SU-DHL-6 (cell line): ENCODE results near the gene CTDP1.

Source experiments
- H2AFZ ChIP-seq: fragments of 200-600 bp; sonication (generic); 2 replicates; pipeline ENCODE4 v1.6.1; 2014; ENCODE audit warnings: low read depth, mild to moderate bottlenecking, moderate library complexity, mixed read lengths, antibody characterized with exemption, low read length; ENCODE audit not compliant: severe bottlenecking
- H3F3A ChIP-seq: fragments of 200-600 bp; shearing (Covaris generic); 2 replicates; pipeline ENCODE4 v1.6.0; 2016; ENCODE audit warnings: antibody characterized with exemption, mild to moderate bottlenecking; ENCODE audit not compliant: insufficient read depth
- H3K27ac ChIP-seq: fragments of 200-600 bp; sonication (generic); 2 replicates; pipeline ENCODE4 v1.5.1; 2016; ENCODE audit warnings: low read depth, mild to moderate bottlenecking, low read length, moderate library complexity, mixed read lengths
- H3K27me3 ChIP-seq: fragments of 200-600 bp; sonication (generic), shearing (Covaris generic); 2 replicates; pipeline ENCODE4 v1.6.0; 2014; ENCODE audit warnings: mild to moderate bottlenecking, low read length
- H3K36me3 ChIP-seq: fragments of 200-600 bp; sonication (generic); 2 replicates; pipeline ENCODE4 v1.6.1; 2014; ENCODE audit warnings: mild to moderate bottlenecking, low read length, mixed read lengths
- H3K4me2 ChIP-seq: fragments of 300-600, 200-600 bp; shearing (Covaris generic), sonication (generic); 2 replicates; pipeline ENCODE4 v1.6.0; 2014; ENCODE audit warnings: low read length, low read depth, mild to moderate bottlenecking; ENCODE audit not compliant: poor library complexity, severe bottlenecking
- H3K4me3 ChIP-seq: fragments of 200-600 bp; sonication (generic); 2 replicates; pipeline ENCODE4 v1.5.1; 2014; ENCODE audit warnings: antibody characterized with exemption, low read length, mild to moderate bottlenecking, mixed read lengths; ENCODE audit not compliant: insufficient read depth, poor library complexity, severe bottlenecking
- H3K79me2 ChIP-seq: fragments of 200-600 bp; sonication (generic); 2 replicates; pipeline ENCODE4 v1.6.1; 2014; ENCODE audit warnings: mild to moderate bottlenecking, low read length, moderate library complexity; ENCODE audit not compliant: insufficient read depth
- H3K9ac ChIP-seq: fragments of 200-600 bp; sonication (generic); 2 replicates; pipeline ENCODE4 v1.7.0; 2014; ENCODE audit warnings: mild to moderate bottlenecking, low read length
- H3K9me2 ChIP-seq: fragments of 200-600 bp; sonication (generic); replicated peaks from 2 replicates; pipeline ENCODE4 v1.6.1; 2014; ENCODE audit warnings: low read length; ENCODE audit not compliant: insufficient read depth
- H3K9me3 ChIP-seq: fragments of 200-600 bp; sonication (generic); 2 replicates; pipeline ENCODE4 v1.6.1; 2014; ENCODE audit warnings: low read length, mixed read lengths; ENCODE audit not compliant: insufficient read depth
- H4K20me1 ChIP-seq: fragments of 200-600 bp; sonication (generic); 2 replicates; pipeline ENCODE4 v1.6.1; 2014; ENCODE audit warnings: low read depth, mild to moderate bottlenecking, antibody characterized with exemption, low read length, moderate library complexity, mixed read lengths
- CTCF ChIP-seq: fragments of 200-600 bp; sonication (generic); IDR thresholded peaks from one replicate; pipeline ENCODE4 v1.5.1; 2017; ENCODE audit warnings: antibody characterized with exemption, mild to moderate bottlenecking, low read length, moderate library complexity; ENCODE audit not compliant: insufficient read depth, poor library complexity, severe bottlenecking
- EZH2phosphoT487 ChIP-seq: fragments of 200-600 bp; sonication (generic), shearing (Covaris generic); conservative IDR thresholded peaks from 2 replicates; pipeline ENCODE4 v1.6.1; 2018; ENCODE audit warnings: mild to moderate bottlenecking, antibody characterized with exemption, low read length, moderate library complexity, mixed read lengths

CTDP1 gene

GRCh38 chr18:79640875-79641274 lies 38.7 kb upstream of the CTDP1 start:
- Histone ChIP-seq H3K79me2 (no peaks in the 10 kb centered on the region), H3K27me3 (no peaks in the 10 kb centered on the region), H3K4me3 (no peak overlapping the region), H3K4me2 (no peak overlapping the region), H3K9ac (no peak overlapping the region), H3K9me3 (no peaks in the 10 kb centered on the region), H3K9me2 (no peaks in the 10 kb centered on the region), H4K20me1 (no peaks in the 10 kb centered on the region), H2AFZ (no peak overlapping the region), H3K36me3 (no peaks in the 10 kb centered on the region), H3K27ac (no peak overlapping the region), H3F3A (no peaks in the 10 kb centered on the region)
- no peak for TF ChIP-seq CTCF
- TF ChIP-seq EZH2phosphoT487, result no peak

DNA sequence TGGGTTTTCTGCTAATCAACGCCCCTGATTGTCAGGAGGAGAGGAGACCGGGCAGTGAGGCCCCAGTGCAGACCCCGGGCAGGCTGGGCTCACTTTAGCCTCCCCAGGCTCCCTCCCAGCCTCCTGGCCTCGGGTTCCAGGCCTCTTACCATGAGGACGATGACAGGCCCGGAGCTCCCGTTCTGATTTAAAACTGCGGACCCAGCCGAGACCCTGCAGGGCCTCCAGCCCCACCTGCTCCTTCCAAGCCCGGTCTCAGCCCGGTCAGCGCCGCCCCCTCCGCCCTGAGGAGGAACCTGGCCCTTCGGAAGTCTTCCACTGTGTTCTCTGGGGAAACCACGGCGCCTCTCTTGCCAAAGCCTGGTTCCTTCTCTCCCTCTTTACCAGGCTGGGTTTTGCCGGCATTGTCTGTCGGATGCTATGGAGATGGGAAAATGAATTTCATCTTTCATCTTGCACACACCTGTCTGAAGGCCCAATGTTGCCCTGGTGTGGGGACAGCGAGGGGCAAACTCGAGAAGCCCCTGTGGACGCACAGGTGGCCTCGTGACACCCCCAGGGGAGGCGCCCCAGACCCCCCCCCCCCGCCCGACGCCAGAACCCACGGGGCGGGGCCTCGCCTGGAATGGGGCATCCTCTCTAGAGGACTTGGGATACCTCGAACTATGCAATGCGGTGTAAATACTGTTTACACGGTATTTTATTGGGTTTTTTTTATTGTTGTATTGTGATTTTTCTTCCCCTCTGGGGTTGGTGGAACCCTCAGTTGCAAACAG lies 37.7 kb upstream of the CTDP1 start:
- Histone ChIP-seq H3K9ac (no peak overlapping the region), H3K9me3 (no peaks in the 10 kb centered on the region), H3K79me2 (no peaks in the 10 kb centered on the region), H2AFZ (no peak overlapping the region), H3K27ac (no peak overlapping the region), H3K4me3 (no peak overlapping the region), H3K36me3 (no peaks in the 10 kb centered on the region), H3K4me2 (no peak overlapping the region), H3K27me3 (no peaks in the 10 kb centered on the region), H3F3A (no peaks in the 10 kb centered on the region), H3K9me2 (no peaks in the 10 kb centered on the region), H4K20me1 (no peaks in the 10 kb centered on the region)
- no peak for TF ChIP-seq EZH2phosphoT487
- TF ChIP-seq CTCF, result no peak

GRCh38 chr18:79642626-79643025 lies 37.0 kb upstream of the CTDP1 start:
- Histone ChIP-seq H3F3A (no peaks in the 10 kb centered on the region), H3K4me2 (no peak overlapping the region), H3K9me2 (no peaks in the 10 kb centered on the region), H2AFZ (no peak overlapping the region), H3K4me3 (no peak overlapping the region), H3K9me3 (no peaks in the 10 kb centered on the region), H3K27me3 (no peaks in the 10 kb centered on the region), H3K9ac (no peak overlapping the region), H4K20me1 (no peaks in the 10 kb centered on the region), H3K79me2 (no peaks in the 10 kb centered on the region), H3K36me3 (no peaks in the 10 kb centered on the region), H3K27ac (no peak overlapping the region)
- TF ChIP-seq CTCF, result no peak
